GM13977 (cell line): Measurements from ENCODE around the gene OSMR.

ENCODE experiments used
- DNase-seq: peaks from one replicate; pipeline ENCODE4 v3.0.0; 2012; ENCODE audit warnings: low spot score
- CTCF ChIP-seq: IDR thresholded peaks from 2 replicates; pipeline ENCODE4 v1.5.1; 2012; ENCODE audit warnings: mild to moderate bottlenecking, control low read depth; ENCODE audit not compliant: insufficient read depth; ENCODE audit errors: extremely low read depth, missing control alignments
- in situ Hi-C: fragments of 300-500 bp; cut with MboI; formaldehyde crosslinking; loops from one replicate; pipeline ENCODE4 v1.12.0; 2022; ENCODE audit warnings: low sequenced_read_pairs, low pct_unique_long_range_greater_than_20kb, mixed read lengths, inconsistent platforms; ENCODE audit not compliant: unreplicated experiment

OSMR gene

DNA sequence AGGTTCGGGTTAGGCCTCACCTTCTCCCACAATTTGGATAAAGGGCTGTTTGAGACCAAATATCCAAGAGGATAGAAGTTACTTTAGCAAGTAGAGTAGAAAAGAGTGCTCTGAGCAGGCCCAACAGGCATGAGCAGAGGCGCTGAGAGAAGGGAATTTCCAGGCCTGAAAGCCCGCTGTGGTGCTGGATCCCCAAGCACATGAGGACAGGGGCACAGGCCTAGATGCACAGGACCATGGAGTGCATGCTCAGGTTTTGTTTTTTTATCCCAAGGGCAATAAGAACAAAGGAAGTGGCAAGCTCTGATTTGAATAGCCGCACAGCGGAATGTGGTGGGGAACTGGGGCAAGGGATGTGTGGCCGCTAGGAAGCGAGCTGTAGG is 33.3 kb downstream of the OSMR start:
- in situ Hi-C loops = no loop called here
- no peak for TF ChIP-seq CTCF
- no peak for DNase-seq

- no peak for TF ChIP-seq CTCF
- DNase-seq = no peak
- in situ Hi-C loops = no loop called here
These were observed 38.0 kb downstream of the OSMR start for GRCh38 chr5:38883842-38884241.

DNA sequence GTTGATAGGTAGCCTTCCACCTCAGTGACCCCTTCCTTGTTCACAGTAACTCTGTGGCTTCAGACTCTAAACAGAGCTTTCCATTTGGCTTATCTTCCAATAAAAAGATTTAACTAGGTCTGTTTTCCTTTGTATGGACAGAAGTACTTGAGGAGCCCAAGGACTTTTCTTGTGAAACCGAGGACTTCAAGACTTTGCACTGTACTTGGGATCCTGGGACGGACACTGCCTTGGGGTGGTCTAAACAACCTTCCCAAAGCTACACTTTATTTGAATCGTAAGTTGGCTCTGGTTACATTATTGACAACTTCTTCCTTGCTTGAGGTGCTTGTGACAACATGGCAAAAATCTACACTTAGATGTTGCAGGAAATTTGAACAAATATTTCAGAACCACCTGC is 39.4 kb downstream of the OSMR start:
- no peak for DNase-seq
- no peak for TF ChIP-seq CTCF
- in situ Hi-C loops = no loop called here

DNA sequence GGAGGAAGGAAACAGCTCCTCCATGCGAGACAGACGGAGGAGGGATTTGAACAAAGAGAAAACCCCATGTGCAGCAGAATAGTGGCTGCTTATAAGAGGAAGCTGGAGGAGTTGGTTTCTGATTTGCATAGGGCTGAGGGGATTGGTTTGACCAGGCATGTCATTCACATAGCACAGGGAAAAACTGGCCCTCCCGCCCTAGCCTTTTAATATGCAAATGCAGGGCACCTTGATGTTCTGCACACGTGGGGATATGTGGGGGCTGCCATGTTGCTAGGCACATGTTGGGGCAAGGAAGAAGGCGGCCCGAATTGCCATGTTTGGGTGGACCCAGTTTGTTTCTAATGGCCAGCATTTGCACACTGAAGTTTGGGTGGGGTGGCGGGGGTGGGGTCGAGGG is 42.2 kb downstream of the OSMR start:
- in situ Hi-C loops = no loop called here
- no peak for TF ChIP-seq CTCF
- DNase-seq = no peak

GRCh38 chr5:38889424-38889823 is 43.6 kb downstream of the OSMR start:
- TF ChIP-seq CTCF = no peak
- in situ Hi-C loops = no loop called here
- DNase-seq = no peak

DNA sequence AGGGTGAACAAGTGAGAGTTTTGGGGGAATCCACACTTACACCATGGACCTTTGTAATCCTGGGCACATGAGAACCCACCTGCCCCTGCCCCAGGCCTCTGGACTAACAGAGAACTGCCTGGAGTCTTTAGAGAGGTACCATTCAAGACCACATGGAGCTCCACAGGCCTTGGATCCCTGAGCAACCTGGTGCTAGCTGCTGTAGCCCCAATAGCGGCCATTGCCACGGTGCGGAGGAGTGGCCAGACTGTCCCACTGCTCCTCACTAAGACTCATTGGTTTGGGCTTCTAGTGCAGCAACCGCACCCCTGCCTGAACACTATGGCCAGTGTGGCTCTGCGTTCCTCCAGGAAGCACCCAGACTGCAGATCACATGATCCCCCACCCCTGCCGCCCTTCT is 45.8 kb downstream of the OSMR start:
- in situ Hi-C loops = no loop called here
- TF ChIP-seq CTCF = no peak
- DNase-seq = no peak

DNA sequence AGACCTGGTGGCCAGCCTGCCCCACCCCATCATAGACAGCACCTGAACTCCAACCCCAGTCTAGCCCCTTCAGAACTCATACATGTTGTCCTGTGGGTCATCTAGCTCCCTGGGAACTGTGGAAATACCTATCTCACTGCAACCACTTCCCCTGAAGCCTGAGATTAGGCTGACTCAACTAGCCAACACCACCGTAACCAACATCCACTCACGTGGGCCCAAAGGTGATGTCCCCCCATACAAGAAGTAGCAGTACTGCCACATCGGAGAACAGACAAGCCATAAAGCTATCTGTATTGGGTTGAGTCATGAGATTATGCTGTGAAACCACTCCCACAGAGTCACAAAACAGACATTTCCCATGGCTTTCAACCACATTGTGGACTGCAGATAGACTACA is 46.6 kb downstream of the OSMR start:
- no peak for TF ChIP-seq CTCF
- no peak for DNase-seq
- in situ Hi-C loops = no loop called here
